SJCRH30 (cell line): ENCODE measurements around the gene NHLRC2. TPM values are rescaled to one million over a fixed set of nuclear protein-coding genes. Genes with fewer than 3 reads are reported as not detected.
"Not testable (repeated sequence)": the region's sequence is repeated elsewhere in the genome, so short reads cannot be mapped to it uniquely, and the experiment has no call there.

Source experiments
- DNase-seq, 2 experiments: peaks; one replicate each; pipeline ENCODE4 v3.0.0-alpha.2; 2015 to 2020
- H3K27ac ChIP-seq: fragments of 250-450 bp; sonication (Bioruptor Pico); 2 replicates; pipeline ENCODE4 v1.5.1; 2020; ENCODE audit warnings: mild to moderate bottlenecking, moderate library complexity
- H3K27me3 ChIP-seq: fragments of 250-450 bp; sonication (Bioruptor Pico); 2 replicates; pipeline ENCODE4 v1.5.1; 2020; ENCODE audit warnings: mild to moderate bottlenecking, moderate library complexity
- H3K36me3 ChIP-seq: fragments of 250-450 bp; sonication (Bioruptor Pico); 2 replicates; pipeline ENCODE4 v1.5.1; 2020; ENCODE audit warnings: mild to moderate bottlenecking, moderate library complexity
- H3K4me1 ChIP-seq: fragments of 250-450 bp; sonication (Bioruptor Pico); 2 replicates; pipeline ENCODE4 v1.5.1; 2020; ENCODE audit warnings: mild to moderate bottlenecking, moderate library complexity
- H3K4me3 ChIP-seq: fragments of 250-450 bp; sonication (Bioruptor Pico); 2 replicates; pipeline ENCODE4 v1.5.1; 2020; ENCODE audit warnings: mild to moderate bottlenecking, moderate library complexity
- H3K9me3 ChIP-seq: fragments of 250-450 bp; sonication (Bioruptor Pico); replicated peaks from 2 replicates; pipeline ENCODE4 v1.5.1; 2020; ENCODE audit warnings: mild to moderate bottlenecking, moderate library complexity
- total RNA-seq: library from RNA; depleted of rRNA; stranded (reverse); fragments of >200 nt; shearing (Covaris generic); gene quantifications from 2 replicates; pipeline ENCODE4 v1.2.3, GENCODE V29; 2014

The NHLRC2 gene
- total RNA-seq, 1 experiment from 2014 or later: 28.6 TPM

DNA sequence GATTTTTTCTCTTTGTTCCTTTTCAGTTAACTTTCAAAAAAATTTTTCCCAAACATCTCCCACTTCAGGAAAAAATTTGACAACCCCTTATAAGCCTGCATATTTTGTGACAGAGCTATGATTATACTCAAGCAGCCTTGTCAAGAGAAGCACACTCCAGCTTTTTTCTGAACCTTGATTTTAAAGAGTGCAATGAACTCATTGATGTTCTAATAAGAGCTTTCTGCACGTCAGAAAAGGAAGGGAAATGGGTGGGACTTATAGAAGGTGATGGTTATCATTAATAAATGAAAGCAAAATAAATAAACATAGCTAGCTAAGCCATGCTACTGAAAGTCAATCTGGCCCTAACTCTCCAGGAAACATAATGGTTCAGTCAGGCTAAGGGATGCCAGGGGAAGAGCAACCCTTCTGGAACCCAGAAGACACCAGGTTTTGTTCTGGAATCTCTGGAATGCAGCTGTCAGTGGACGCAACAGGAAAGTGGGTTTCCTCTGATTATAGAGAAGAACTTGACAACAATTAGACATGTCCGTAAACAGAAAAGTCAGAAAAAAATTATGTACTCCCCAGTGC lies 76.1 kb downstream of the NHLRC2 start:
- Histone ChIP-seq H3K36me3 (no peaks in the 10 kb centered on the region), H3K4me1 (no peaks in the 10 kb centered on the region; the same call in 1 of the 2 replicates), H3K27me3 (no peaks in the 10 kb centered on the region), H3K27ac (no peak overlapping the region), H3K9me3 (no peaks in the 10 kb centered on the region), H3K4me3 (no peak overlapping the region)
- DNase-seq: no peak

DNA sequence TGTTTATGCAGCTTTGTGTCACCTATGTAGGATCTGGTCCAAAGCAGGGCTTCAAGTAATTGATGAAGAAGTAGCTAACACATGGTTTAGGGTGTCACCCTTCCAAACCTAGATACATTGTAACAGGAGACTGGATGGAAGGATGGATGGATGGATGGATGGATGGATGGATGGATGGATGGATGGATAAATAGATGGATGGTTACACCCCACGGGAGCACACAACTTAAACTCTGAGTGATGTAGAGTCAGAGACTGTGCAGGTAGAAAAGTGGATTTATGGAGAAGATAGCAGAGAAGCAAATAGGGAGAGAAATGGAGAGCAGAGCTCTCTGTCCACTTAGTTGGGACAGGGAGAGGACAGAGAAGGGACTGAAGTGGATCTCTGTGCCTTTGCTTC lies 78.4 kb downstream of the NHLRC2 start:
- Histone ChIP-seq H3K4me1 (no peaks in the 10 kb centered on the region; the same call in 1 of the 2 replicates), H3K4me3 (no peak overlapping the region), H3K27me3 (peaks cover 6% of the 10 kb centered on the region; the same call in 1 of the 2 replicates), H3K27ac (no peak overlapping the region), H3K9me3 (no peaks in the 10 kb centered on the region), H3K36me3 (no peaks in the 10 kb centered on the region)
- no peak for DNase-seq

DNA sequence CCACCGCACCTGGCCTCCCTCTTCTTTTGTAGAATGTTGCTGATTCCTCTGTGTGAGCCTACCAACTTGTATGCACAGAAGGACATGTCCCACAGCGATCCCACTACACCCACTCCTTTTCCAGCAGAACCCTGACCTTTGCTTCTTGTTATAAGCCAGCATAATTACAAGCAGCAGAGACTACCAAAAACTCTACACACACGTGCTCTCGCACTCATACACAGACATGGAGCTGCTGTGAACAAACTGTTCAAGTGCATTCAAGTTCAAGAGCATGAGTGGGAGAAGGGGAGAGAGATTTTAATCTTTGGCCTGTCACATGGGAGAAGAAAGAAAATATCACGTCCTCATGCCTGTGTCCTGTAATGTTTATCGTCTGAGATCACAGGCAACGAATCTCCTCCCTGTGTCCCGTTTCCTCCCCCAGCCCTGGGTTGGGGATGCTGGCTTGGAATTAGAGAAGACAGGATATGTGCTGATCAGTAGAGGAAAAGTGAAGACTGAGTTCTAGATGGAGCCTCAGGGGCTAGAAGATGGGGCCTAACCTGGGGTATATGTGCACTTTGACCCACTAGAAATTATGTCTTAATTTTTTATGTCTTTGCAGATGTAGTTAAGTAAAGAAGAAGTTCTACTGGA lies 79.6 kb downstream of the NHLRC2 start:
- Histone ChIP-seq H3K27ac (no peak overlapping the region), H3K4me3 (no peak overlapping the region), H3K4me1 (no peaks in the 10 kb centered on the region; the same call in 1 of the 2 replicates), H3K9me3 (no peaks in the 10 kb centered on the region), H3K27me3 (peaks cover 6% of the 10 kb centered on the region; the same call in 1 of the 2 replicates), H3K36me3 (no peaks in the 10 kb centered on the region)
- no peak for DNase-seq

DNA sequence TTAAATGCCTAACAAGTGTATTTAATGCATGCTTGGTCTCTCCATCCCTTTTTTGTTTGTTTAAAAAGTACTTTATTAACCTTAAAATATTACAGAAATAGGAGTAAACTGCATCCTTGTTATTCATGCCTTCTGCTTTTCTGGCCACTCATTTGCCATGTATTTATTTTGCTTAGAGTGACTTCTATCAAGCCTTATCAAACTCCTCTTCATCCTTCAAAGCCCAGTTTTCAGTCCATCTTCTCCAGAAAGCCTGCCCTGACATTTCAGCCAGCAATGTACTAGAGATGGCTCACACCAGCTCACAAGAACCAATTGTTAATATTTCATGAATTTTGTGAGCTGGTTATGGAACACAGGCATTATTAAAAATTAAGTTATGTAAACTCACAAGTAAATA lies 82.8 kb downstream of the NHLRC2 start:
- Histone ChIP-seq H3K27ac (no peak overlapping the region), H3K4me3 (no peak overlapping the region), H3K4me1 (no peaks in the 10 kb centered on the region), H3K36me3 (no peaks in the 10 kb centered on the region), H3K27me3 (peaks cover 6% of the 10 kb centered on the region; the same call in 1 of the 2 replicates), H3K9me3 (no peaks in the 10 kb centered on the region)
- no peak for DNase-seq

DNA sequence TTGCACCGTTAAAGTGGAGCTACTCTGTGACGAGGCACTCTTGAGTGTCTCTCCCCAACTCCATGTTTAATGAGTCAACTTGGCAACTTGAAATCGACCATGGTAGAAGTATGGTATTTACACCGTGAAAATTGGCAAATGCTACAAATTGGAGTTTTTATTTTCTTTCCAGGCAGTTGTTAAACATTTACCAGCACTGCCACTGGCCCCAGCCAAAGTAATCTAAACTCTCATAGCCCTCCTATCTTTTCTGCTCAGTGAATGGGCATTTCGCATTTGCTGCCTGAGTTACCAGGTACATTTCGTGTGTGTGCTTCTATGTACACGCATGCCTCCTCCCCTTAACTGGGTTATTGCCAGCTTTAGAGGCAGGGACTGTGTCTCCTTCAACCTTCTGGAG lies 83.3 kb downstream of the NHLRC2 start:
- no peak overlapping the region for H3K27ac ChIP-seq
- H3K4me1 ChIP-seq: no peaks in the 10 kb centered on the region
- H3K9me3 ChIP-seq: no peaks in the 10 kb centered on the region
- peaks cover 6% of the 10 kb centered on the region; the same call in 1 of the 2 replicates for H3K27me3 ChIP-seq
- H3K4me3 ChIP-seq: no peak overlapping the region
- no peak for DNase-seq
- no peaks in the 10 kb centered on the region for H3K36me3 ChIP-seq

DNA sequence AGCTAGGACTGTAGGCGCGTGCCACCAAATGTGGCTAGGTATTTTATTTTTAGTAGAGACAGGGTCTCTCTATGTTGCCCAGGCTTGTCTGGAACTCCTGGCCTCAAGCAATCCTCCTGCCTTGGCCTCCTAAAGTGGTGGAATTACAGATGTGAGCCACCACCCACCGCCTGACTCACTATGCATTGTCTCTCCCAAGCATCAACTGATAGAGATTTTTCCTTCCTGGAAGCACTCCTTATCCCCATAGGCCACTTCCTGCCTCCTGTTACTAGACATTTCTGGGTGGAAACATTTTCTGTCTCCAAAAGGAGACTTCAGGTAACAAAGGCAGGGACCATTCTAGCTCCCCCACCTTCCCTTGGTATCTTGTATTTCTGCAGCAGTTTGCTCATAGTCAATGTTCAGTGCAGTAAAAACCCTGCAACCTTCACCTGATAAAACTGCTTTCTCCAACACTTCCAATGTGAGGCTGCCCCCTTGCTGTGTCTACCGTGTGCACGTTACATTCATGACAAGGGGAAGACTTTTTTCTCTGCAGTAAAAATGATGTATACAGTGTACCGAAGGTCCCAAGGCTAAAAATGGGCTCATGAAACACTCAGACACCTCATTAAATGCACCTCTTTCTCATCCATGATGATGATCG lies 84.9 kb downstream of the NHLRC2 start:
- H3K4me3 ChIP-seq: no peak overlapping the region
- no peaks in the 10 kb centered on the region for H3K4me1 ChIP-seq
- H3K27me3 ChIP-seq: peaks cover 6% of the 10 kb centered on the region; the same call in 1 of the 2 replicates
- DNase-seq: no peak
- H3K9me3 ChIP-seq: no peaks in the 10 kb centered on the region
- H3K27ac ChIP-seq: no peak overlapping the region
- H3K36me3 ChIP-seq: no peaks in the 10 kb centered on the region

DNA sequence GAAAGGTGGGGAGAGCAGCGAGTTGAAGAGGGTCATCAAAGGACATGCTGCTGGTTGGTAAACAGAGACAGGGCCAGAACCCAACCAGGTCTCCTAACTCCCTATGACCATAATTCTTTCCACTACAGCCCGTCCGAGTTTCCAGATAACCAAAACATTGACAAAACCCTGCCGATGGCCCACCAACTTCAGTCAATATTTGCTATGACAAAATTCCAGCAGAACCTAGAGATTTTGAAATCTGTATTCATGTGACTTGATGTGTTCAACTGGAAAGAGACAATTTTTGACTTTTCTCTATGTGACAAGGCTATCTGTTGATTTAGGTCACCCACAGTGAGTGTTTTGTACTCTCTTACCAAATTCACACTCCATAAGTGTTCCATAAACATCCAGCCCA lies 86.7 kb downstream of the NHLRC2 start:
- H3K36me3 ChIP-seq: no peaks in the 10 kb centered on the region
- H3K9me3 ChIP-seq: no peaks in the 10 kb centered on the region
- H3K27ac ChIP-seq: no peak overlapping the region
- no peak overlapping the region for H3K4me3 ChIP-seq
- peaks cover 6% of the 10 kb centered on the region; the same call in 1 of the 2 replicates for H3K27me3 ChIP-seq
- DNase-seq: no peak
- peaks cover 8% of the 10 kb centered on the region; the same call in 1 of the 2 replicates for H3K4me1 ChIP-seq

DNA sequence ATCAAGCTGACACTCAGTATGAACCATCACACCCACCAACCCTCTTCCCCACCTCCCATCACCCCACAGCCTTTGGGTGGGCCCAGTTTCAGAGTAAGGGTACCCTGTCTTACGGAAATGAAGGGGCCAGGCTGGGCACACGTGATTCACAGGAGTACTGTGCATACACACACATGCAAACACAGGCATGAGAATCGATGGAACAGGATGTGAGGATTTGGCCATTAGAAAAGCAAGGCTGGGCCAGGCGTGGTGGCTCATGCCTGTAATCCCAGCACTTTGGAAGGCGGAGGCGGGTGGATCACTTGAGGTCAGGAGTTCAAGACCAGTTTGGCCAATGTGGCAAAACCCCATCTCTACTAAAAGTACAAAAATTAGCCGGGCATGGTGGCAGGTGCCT lies 88.7 kb downstream of the NHLRC2 start:
- not testable (repeated sequence) for H3K36me3 ChIP-seq, DNase-seq, H3K27me3 ChIP-seq, H3K4me1 ChIP-seq, H3K4me3 ChIP-seq, H3K27ac ChIP-seq, H3K9me3 ChIP-seq

DNA sequence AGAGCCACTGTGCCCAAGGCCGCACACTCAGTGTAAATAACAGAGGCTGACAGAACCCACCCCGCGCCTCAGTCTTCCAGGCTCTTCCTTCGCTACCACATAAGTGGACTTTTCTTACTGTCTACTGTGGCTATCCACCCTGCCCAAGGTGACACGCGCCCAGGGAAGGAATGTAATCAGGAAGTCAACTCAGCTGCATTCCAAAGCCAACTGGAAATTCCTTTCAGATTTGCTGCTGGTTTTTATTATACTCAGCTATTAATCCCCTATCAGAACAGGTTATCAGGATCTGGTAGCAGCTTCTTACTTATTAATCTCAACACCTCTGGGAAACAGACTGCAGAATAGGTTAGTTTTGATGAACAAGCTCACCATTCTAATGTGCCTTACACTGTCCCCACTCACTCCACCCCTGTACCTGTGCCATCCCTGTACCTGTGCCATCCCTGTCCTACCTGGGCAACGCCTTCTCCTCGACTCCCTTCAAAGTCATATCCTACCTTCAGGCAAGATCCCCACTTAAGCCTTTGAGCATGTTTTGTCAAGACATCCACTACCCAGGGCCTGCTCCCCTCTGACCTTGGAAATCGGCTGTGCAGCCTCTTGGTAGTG lies 90.7 kb downstream of the NHLRC2 start:
- H3K9me3 ChIP-seq: no peaks in the 10 kb centered on the region
- H3K4me1 ChIP-seq: peaks cover 8% of the 10 kb centered on the region; the same call in 1 of the 2 replicates
- no peak for DNase-seq
- H3K27me3 ChIP-seq: no peaks in the 10 kb centered on the region
- no peak overlapping the region for H3K4me3 ChIP-seq
- no peak overlapping the region for H3K27ac ChIP-seq
- H3K36me3 ChIP-seq: no peaks in the 10 kb centered on the region

DNA sequence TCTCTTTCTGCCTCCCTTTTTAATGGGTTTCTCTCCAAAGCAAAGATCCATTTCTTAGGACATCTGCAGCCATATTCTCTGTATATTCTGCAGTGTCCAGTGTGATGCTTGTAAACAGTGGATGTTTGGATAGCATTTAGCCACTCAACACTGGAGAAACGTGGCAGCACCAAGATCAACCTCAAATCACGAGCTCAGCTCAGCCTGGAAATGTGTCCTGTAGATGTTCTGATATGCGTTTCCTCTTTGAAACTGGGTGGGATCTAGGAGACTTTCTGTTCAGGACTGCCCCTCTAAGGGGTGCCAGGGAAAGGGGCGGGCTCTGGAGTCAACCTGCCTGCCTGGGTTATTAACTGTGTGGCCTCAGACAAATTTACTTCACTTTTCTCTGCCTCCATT lies 91.2 kb downstream of the NHLRC2 start:
- Histone ChIP-seq H3K9me3 (no peaks in the 10 kb centered on the region), H3K36me3 (no peaks in the 10 kb centered on the region), H3K27ac (no peak overlapping the region), H3K4me1 (peaks cover 8% of the 10 kb centered on the region; the same call in 1 of the 2 replicates), H3K27me3 (no peaks in the 10 kb centered on the region), H3K4me3 (no peak overlapping the region)
- no peak for DNase-seq

DNA sequence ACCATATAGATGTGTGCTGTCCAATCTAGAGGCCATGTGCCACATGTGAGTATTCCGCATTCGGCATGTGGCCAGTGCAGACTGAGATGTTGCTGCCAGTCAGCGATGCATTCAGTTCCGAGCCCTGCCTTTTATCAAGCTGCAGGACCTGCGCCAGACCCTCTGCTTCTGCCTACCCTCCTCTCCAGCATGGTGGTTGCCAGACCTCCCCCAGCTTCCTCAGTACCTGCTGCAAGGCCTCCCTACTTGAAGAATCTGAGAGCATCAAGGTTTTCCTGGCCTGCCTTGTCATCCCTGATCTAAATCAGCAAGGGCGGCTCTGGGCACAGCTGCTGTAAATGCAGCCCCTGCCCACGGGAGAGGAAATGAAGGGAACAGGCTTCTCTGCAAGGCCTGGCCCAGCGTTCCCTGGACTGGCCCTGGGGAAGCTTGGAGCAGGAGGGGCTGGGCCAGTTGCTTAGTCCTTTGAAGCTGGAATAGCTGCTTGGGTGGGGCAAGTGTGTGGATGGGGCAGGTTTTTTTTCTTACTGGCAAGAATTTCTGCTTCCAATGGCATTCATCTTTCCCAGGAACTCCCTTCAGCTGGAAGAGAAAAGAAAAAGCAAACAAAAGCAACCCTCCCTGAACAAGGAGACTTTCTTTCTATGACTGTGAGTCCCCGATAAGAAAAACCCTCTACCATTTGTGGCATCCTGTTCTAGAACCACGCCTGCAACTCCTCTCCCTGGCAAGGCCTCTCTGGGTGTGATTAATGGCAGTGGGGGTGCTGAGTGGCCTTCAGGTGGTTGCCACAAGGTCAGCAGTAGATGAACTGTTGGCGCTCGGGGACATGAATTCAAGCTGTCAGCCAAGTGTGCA lies 93.0 kb downstream of the NHLRC2 start:
- peak; percentile 43 to 58 for DNase-seq
- Histone ChIP-seq H3K4me3 (no peak overlapping the region), H3K27me3 (no peaks in the 10 kb centered on the region), H3K9me3 (no peaks in the 10 kb centered on the region), H3K27ac (no peak overlapping the region), H3K36me3 (no peaks in the 10 kb centered on the region), H3K4me1 (peaks cover 12% of the 10 kb centered on the region)

DNA sequence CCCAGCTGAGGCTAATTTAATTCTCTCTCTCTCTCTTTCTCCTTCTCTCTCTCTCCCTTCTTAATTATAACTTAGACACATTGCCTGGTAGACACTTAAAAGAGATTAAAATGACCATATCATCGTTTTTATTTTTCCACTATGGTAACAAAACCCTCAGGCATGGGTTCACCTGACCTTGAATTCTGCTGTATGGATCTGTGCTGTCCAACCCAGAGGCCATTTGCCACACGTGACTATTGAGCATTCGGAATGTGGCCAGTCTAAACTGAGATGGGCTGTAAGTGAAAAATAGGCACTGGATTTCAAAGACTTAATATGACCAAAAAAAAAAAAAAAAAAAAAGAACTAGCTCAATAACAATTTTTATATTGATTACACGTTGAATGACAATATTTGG lies 93.6 kb downstream of the NHLRC2 start:
- Histone ChIP-seq H3K4me1 (peaks cover 13% of the 10 kb centered on the region), H3K36me3 (no peaks in the 10 kb centered on the region), H3K4me3 (no peak overlapping the region), H3K27ac (no peak overlapping the region), H3K27me3 (no peaks in the 10 kb centered on the region), H3K9me3 (no peaks in the 10 kb centered on the region)
- no peak for DNase-seq

DNA sequence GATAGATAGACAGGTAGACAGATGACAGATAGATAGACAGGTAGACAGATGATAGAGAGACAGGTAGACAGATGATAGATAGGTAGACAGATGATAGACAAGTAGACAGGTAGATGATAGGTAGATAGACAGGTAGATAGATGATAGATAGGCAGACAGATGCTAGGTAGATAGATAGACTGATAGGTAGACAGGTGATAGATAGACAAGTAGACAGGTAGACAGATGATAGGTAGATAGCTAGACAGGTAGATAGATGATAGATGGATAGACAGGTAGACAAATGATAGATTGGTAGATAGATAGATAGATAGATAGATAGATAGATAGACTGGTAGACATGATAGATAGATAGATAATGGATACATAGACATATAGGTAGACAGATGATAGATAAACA lies 95.8 kb downstream of the NHLRC2 start:
- no peak for DNase-seq
- Histone ChIP-seq H3K9me3 (no peaks in the 10 kb centered on the region), H3K27me3 (no peaks in the 10 kb centered on the region), H3K4me3 (no peak overlapping the region), H3K36me3 (no peaks in the 10 kb centered on the region), H3K27ac (no peak overlapping the region), H3K4me1 (peaks cover 8% of the 10 kb centered on the region)

DNA sequence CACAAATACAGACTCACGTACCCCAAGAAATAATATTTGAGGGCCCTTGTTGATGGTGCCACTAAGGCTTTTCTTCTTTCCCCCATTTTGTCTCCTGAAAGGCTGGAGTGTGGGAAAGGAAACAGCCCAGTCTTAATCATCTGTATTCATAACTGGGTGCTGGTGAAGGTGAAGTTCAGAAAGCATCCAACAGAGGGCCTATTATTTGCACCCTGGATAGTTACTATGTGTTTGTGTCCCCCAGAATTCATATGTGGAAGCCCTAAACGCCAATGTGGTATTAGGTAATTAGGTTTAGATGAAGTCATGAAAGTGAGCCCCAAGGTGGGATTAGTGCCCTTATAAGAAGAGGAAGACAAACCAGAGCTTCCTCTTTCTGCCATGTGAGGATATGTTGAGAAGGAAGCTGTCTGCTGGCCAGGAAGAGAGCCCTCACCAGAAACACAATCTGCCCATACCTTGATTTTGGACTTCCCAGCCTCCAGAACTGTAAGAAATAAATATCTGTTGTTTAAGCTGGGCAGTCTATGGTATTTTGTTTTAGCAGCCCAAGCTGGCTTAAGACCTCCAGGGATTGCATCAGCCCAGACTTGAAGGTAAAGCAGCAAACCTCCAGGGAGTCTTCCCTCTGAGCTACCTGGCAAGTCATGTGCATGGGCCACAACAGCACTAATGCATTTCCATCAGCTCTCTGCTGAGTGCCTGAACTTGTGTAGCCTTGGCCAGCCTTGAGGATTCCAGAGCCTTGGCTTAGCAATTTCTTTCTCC lies 99.2 kb downstream of the NHLRC2 start:
- H3K27me3 ChIP-seq: no peaks in the 10 kb centered on the region
- H3K9me3 ChIP-seq: no peaks in the 10 kb centered on the region
- DNase-seq: no peak
- H3K36me3 ChIP-seq: no peaks in the 10 kb centered on the region
- no peak overlapping the region for H3K4me3 ChIP-seq
- no peak overlapping the region for H3K27ac ChIP-seq
- peaks cover 11% of the 10 kb centered on the region for H3K4me1 ChIP-seq
